K562 (cell line): ENCODE data around the gene SGMS1. TPM values are rescaled to one million over a fixed set of nuclear protein-coding genes. Genes with fewer than 3 reads are reported as not detected.
A peak's percentile ranks its signal among the peaks of the same experiment; 100 is the strongest.
"Not testable (repeated sequence)": the region's sequence is repeated elsewhere in the genome, so short reads cannot be mapped to it uniquely, and the experiment has no call there.

ENCODE experiments used
- ATAC-seq: fragments of 200-7000 bp; cut with Tn5 transposase; 3 replicates; pipeline ENCODE4 v1.9.1; 2020; ENCODE audit warnings: moderate library complexity
- BruUV-seq: library from RNA; stranded (reverse); fragments of 400-500 nt; replicated peaks from 2 replicates; lab custom pipeline; 2021; lab: Mats Ljungman, UMichigan
- CTCF ChIA-PET: fragments of 300-600 bp; formaldehyde crosslinking; extraction: SDS; loops from one replicate; lab custom pipeline; 2021; ENCODE audit warnings: low intra/inter-chr PET ratio; lab: Yijun Ruan, JAX
- POLR2A ChIA-PET: fragments of 300-600, 350-650 bp; sonication (Branson Sonifier 250); formaldehyde crosslinking; extraction: SDS; loops from one replicate; lab custom pipeline; 2021; ENCODE audit warnings: antibody characterized with exemption, inconsistent platforms; lab: Yijun Ruan, JAX
- DNase-seq, 4 experiments: peaks; one replicate each; pipeline versions ENCODE4 v3.0.0 to v3.0.0-alpha.2; 2011 to 2018; ENCODE audit warnings: low spot score in 3 of 4, mixed read lengths in 3 of 4; ENCODE audit errors: extremely low read depth in 1 of 4
- FAIRE-seq: peaks from 2 replicates; lab custom pipeline; 2011; peaks lifted over from hg19 to GRCh38; lab: Jason Lieb, UNC
- H2AFZ ChIP-seq: 2 replicates; pipeline ENCODE4 v1.6.0; 2011; ENCODE audit warnings: low read depth, low read length, control low read depth, inconsistent platforms
- H3K27ac ChIP-seq: fragments of 200-600 bp; 3 replicates; pipeline ENCODE4 v1.8.0; 2011; ENCODE audit warnings: low read depth, mild to moderate bottlenecking, control low read depth, inconsistent platforms, low read length, moderate library complexity, mixed read lengths; ENCODE audit errors: extremely low read depth
- H3K27me3 ChIP-seq, 2 experiments: fragments of 300-600 bp in 1 of 2; 2 replicates in 1 of 2; 3 replicates in 1 of 2; pipeline versions ENCODE4 v1.6.0 to v1.8.0; 2011; ENCODE audit warnings: inconsistent platforms in 2 of 2, low read length in 2 of 2, mild to moderate bottlenecking in 1 of 2, mixed read lengths in 1 of 2, moderate library complexity in 1 of 2; ENCODE audit not compliant: control insufficient read depth in 2 of 2, insufficient read depth in 2 of 2
- H3K36me3 ChIP-seq: fragments of 300-600 bp; 3 replicates; pipeline ENCODE4 v1.8.0; 2011; ENCODE audit warnings: mild to moderate bottlenecking, low read length, inconsistent platforms; ENCODE audit not compliant: control insufficient read depth, insufficient read depth
- H3K4me1 ChIP-seq, 2 experiments: fragments of 200-600 bp in 1 of 2; replicated peaks in 1 of 2; 2 replicates in 1 of 2; 3 replicates in 1 of 2; pipeline versions ENCODE4 v1.5.1 to v1.8.0; 2011; ENCODE audit warnings: inconsistent platforms in 2 of 2, low read length in 2 of 2, mild to moderate bottlenecking in 1 of 2, mixed read lengths in 1 of 2, moderate library complexity in 1 of 2; ENCODE audit not compliant: control insufficient read depth in 2 of 2, insufficient read depth in 2 of 2
- H3K4me2 ChIP-seq: 2 replicates; pipeline ENCODE4 v1.6.1; 2011; ENCODE audit warnings: low read length, control low read depth, inconsistent platforms, mixed read lengths; ENCODE audit not compliant: insufficient read depth
- H3K4me3 ChIP-seq: fragments of 200-600 bp; sonication (generic), shearing (Covaris generic); 2 replicates; pipeline ENCODE4 v1.5.1; 2016; ENCODE audit warnings: control low read depth, inconsistent platforms
- H3K79me2 ChIP-seq: fragments of 200-600 bp; 3 replicates; pipeline ENCODE4 v1.8.0; 2011; ENCODE audit warnings: low read length, inconsistent platforms; ENCODE audit not compliant: control insufficient read depth, insufficient read depth
- H3K9ac ChIP-seq, 2 experiments: 2 replicates each; pipeline versions ENCODE4 v1.6.0 to v1.6.1; 2011; ENCODE audit warnings: low read depth in 2 of 2, low read length in 2 of 2, control low read depth in 1 of 2, inconsistent platforms in 1 of 2, mild to moderate bottlenecking in 1 of 2, mixed read lengths in 1 of 2; ENCODE audit not compliant: insufficient read depth in 1 of 2
- H3K9me1 ChIP-seq: one replicate; pipeline ENCODE4 v1.6.0; 2011; ENCODE audit warnings: inconsistent platforms, mild to moderate bottlenecking, low read length, moderate library complexity; ENCODE audit not compliant: control insufficient read depth, insufficient read depth
- H3K9me3 ChIP-seq: replicated peaks from 2 replicates; pipeline ENCODE4 v1.5.1; 2011; ENCODE audit warnings: low read depth, low read length, inconsistent platforms; ENCODE audit not compliant: control insufficient read depth, insufficient read depth
- H4K20me1 ChIP-seq: replicated peaks from 2 replicates; pipeline ENCODE4 v1.6.1; 2011; ENCODE audit warnings: low read length, inconsistent platforms, mixed read lengths; ENCODE audit not compliant: control insufficient read depth, insufficient read depth
- BACH1 ChIP-seq: fragments of 200-800 bp; sonication (Bioruptor generic); IDR thresholded peaks from 2 replicates; pipeline ENCODE4 v1.6.1; 2016; ENCODE audit warnings: missing genetic modification characterization, missing compliant biosample characterization
- BCOR ChIP-seq: fragments of 450-650 bp; IDR thresholded peaks from 2 replicates; pipeline ENCODE4 v1.6.1; 2016
- FOXM1 ChIP-seq, 2 experiments: fragments of 450-650 bp in 1 of 2; sonication (generic) in 1 of 2; formaldehyde crosslinking in 1 of 2; IDR thresholded peaks; 2 replicates each; pipeline versions ENCODE4 v1.6.1 to v1.9.0; 2017 to 2022; ENCODE audit warnings: low read depth in 2 of 2, mild to moderate bottlenecking in 2 of 2, missing genetic modification reagents in 1 of 2, moderate library complexity in 1 of 2
- HDAC1 ChIP-seq, 2 experiments: fragments of 450-650 bp; IDR thresholded peaks; 2 replicates each; pipeline ENCODE4 v1.6.1; 2016 to 2017; ENCODE audit warnings: inconsistent platforms in 1 of 2, mild to moderate bottlenecking in 1 of 2, moderate library complexity in 1 of 2
- HDAC2 ChIP-seq: fragments of 450-650 bp; IDR thresholded peaks from 2 replicates; pipeline ENCODE4 v1.6.1; 2016; ENCODE audit warnings: mild to moderate bottlenecking
- HNRNPH1 ChIP-seq: fragments of 200-400 bp; formaldehyde crosslinking; optimal IDR thresholded peaks from 2 replicates; pipeline ENCODE3; 2017; ENCODE audit warnings: low read depth, mild to moderate bottlenecking, low read length, moderate library complexity
- NFIC ChIP-seq: fragments of 450-650 bp; IDR thresholded peaks from 2 replicates; pipeline ENCODE4 v1.6.1; 2017; ENCODE audit warnings: mild to moderate bottlenecking, inconsistent platforms
- RBM15 ChIP-seq: fragments of 200-400 bp; formaldehyde crosslinking; IDR thresholded peaks from 2 replicates; pipeline ENCODE4 v1.6.1; 2018; ENCODE audit warnings: mild to moderate bottlenecking, low read length, moderate library complexity; ENCODE audit not compliant: insufficient read depth
- SP2 ChIP-seq: IDR thresholded peaks from 2 replicates; pipeline ENCODE4 v1.6.1; 2011; ENCODE audit warnings: mild to moderate bottlenecking, low read depth, low read length, moderate library complexity; ENCODE audit not compliant: poor library complexity, severe bottlenecking; ENCODE audit errors: extremely low read depth
- SRSF1 ChIP-seq: fragments of 200-400 bp; formaldehyde crosslinking; IDR thresholded peaks from 2 replicates; pipeline ENCODE4 v1.6.1; 2017; ENCODE audit warnings: mild to moderate bottlenecking, low read depth, low read length, moderate library complexity
- ZNF146 ChIP-seq: IDR thresholded peaks from one replicate; pipeline ENCODE4 v1.6.1; 2018; ENCODE audit warnings: missing compliant biosample characterization; ENCODE audit not compliant: unreplicated experiment
- ZNF24 ChIP-seq: fragments of 450-650 bp; IDR thresholded peaks from 2 replicates; pipeline ENCODE4 v1.6.1; 2016
- ZNF436 ChIP-seq: fragments of 250-450, 450-650 bp; sonication (Bioruptor Pico); formaldehyde crosslinking; IDR thresholded peaks from 2 replicates; pipeline ENCODE4 v1.7.0; 2020; ENCODE audit warnings: mild to moderate bottlenecking
- ZNF639 ChIP-seq, 2 experiments: fragments of 200-800 bp in 1 of 2; sonication (Bioruptor generic) in 1 of 2; sonication (generic) in 1 of 2; formaldehyde crosslinking in 1 of 2; IDR thresholded peaks in 1 of 2; conservative IDR thresholded peaks in 1 of 2; 2 replicates each; pipeline versions ENCODE4 v1.5.0 to v1.6.1; 2016 to 2020; ENCODE audit warnings: missing compliant biosample characterization in 1 of 2, missing genetic modification characterization in 1 of 2, missing genetic modification reagents in 1 of 2
- ZNF766 ChIP-seq: fragments of 200-800 bp; sonication (Bioruptor generic); conservative IDR thresholded peaks from 2 replicates; pipeline ENCODE4 v1.6.1; 2016; ENCODE audit warnings: missing genetic modification characterization, missing compliant biosample characterization
- WGBS: fragments of 100-300 bp; shearing (Covaris generic); methylation state at CpG from one replicate; pipeline ENCODE4 v1.1.6; 2016; ENCODE audit warnings: low coverage, mixed read lengths; ENCODE audit not compliant: insufficient coverage; ENCODE audit errors: missing lambda C conversion rate; 5-methylcytosine and 5-hydroxymethylcytosine counted together
- in situ Hi-C: fragments of 300-500 bp; cut with MboI; formaldehyde crosslinking; loops from 4 replicates; pipeline ENCODE4 v1.15.0; 2018; ENCODE audit warnings: inconsistent platforms, mixed read lengths
- intact Hi-C: fragments of 100-400 bp; cut with micrococcal nuclease; formaldehyde crosslinking; loops from 2 replicates; pipeline ENCODE4 v1.14.2; 2022
- polyA plus RNA-seq, 8 experiments: library from polyadenylated mRNA; depleted of rRNA in 4 of 8; stranded (reverse) in 5 of 8; unstranded in 3 of 8; fragments of >200 nt; fragmentation: Nextera tagmentation in 2 of 8; fragmentation: Illumina TruSeq in 1 of 8; extraction: Ambion mirVana in 2 of 8; extraction: Trizol in 1 of 8; gene quantifications; 2 replicates each; pipeline versions ENCODE4 v1.2.1 to v1.2.3, GENCODE V29; 2011 to 2014; ENCODE audit warnings: inconsistent platforms in 1 of 8, missing spikeins in 1 of 8
- total RNA-seq, 7 experiments: library from RNA; depleted of rRNA in 6 of 7; stranded (reverse); fragments of >200 nt in 6 of 7; fragmentation: Illumina TruSeq in 2 of 7; extraction: Trizol in 2 of 7; gene quantifications; 2 replicates each; pipeline versions ENCODE4 v1.2.1 to v1.2.3, GENCODE V29; 2011 to 2021; ENCODE audit warnings: low replicate concordance in 1 of 7

SGMS1 gene
- total and polyA plus RNA-seq, 9 of the 15 experiments (the other 6 are each of a cell fraction or from before 2014, with no cell fraction given), result 22.6 to 232 (median 82.2) TPM

GRCh38 chr10:50546287-50546686, 77.5 kb downstream of the SGMS1 start:
- TF ChIP-seq NFIC, result peak; percentile 65
- TF ChIP-seq HDAC2, result peak; percentile 16; the same call in 1 of the 2 replicates
- TF ChIP-seq BCOR, result peak; percentile 67; the same call in 1 of the 2 replicates
- 0 out of 2 replicates have a peak, but pooled peaks have one; percentile 1 for TF ChIP-seq ZNF766 (CRISPR knock-in tag)
- peak; percentile 62 for TF ChIP-seq ZNF146 (CRISPR knock-in tag)
- H3K4me2 ChIP-seq, intact Hi-C loops, H2AFZ ChIP-seq, in situ Hi-C loops, BruUV-seq, H3K9me1 ChIP-seq, H3K36me3 ChIP-seq, DNase-seq, H3K4me3 ChIP-seq, H3K9ac ChIP-seq, CTCF ChIA-PET, H4K20me1 ChIP-seq, FAIRE-seq, ATAC-seq, H3K9me3 ChIP-seq, H3K27me3 ChIP-seq: not testable (repeated sequence)
- Histone ChIP-seq H3K79me2 (peaks cover 98% of the 10 kb centered on the region), H3K27ac (peak overlapping the region; percentile 73), H3K4me1 (peaks cover 28 to 62% of the 10 kb centered on the region in 2 experiments)
- 88% methylated on average over 1 of the region's 1 CpG for WGBS
- POLR2A ChIA-PET, result interaction anchor here (3.1 kb wide), 1 partner anchor 10 kb away, joined by 16 read pairs; no protein-coding TSS in a partner anchor

DNA sequence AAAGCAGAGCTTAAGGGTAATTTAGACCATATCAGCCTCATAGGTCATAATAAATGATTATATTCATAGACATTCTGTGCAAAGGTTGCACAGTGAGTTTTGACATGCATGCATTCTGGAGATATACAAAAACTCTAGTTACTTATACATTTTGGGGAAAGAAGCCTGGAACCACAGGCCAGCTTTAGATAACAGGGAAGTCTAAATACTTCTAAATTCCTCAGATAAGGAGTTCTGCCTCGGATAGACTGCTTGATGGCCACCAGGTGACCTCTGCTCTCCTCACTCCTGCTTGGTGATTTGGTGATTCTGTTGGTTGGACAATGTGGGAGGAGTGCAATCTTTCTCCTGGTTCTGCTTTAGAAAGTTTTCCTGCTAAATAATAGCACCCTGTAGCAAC, 77.9 kb downstream of the SGMS1 start:
- Histone ChIP-seq H3K9me1 (no peaks in the 10 kb centered on the region), H2AFZ (no peak overlapping the region), H3K4me1 (peaks cover 28 to 61% of the 10 kb centered on the region in 2 experiments), H3K4me2 (peak overlapping the region; percentile 53), H3K9ac (peak overlapping the region; percentile 15 to 57; a peak in 3 of 4 replicates), H3K27ac (peak overlapping the region; percentile 73), H3K27me3 (no peaks in the 10 kb centered on the region), H4K20me1 (0 out of 2 replicates have a peak, but pooled peaks cover 2% of the 10 kb centered on the region), H3K79me2 (peaks cover 98% of the 10 kb centered on the region), H3K36me3 (no peaks in the 10 kb centered on the region; the same call in 2 of the 3 replicates), H3K9me3 (no peaks in the 10 kb centered on the region), H3K4me3 (no peak overlapping the region)
- DNase-seq, result peak in 2 of 4 experiments; percentile 37 to 82
- intact Hi-C loops (no loop called here), in situ Hi-C loops (no loop called here)
- no TSS peak for BruUV-seq
- POLR2A ChIA-PET, result interaction anchor here (0.6 to 3.1 kb wide), 4 partner anchors 10 to 215 kb away, joined by 4 to 16 read pairs (median 5); partner anchors contain the start of gene SGMS1
- ATAC-seq, result peak; percentile 21
- 0% methylated on average over 1 of the region's 1 CpG for WGBS
- peak; percentile 82 for FAIRE-seq
- CTCF ChIA-PET, result no interaction called here
- TF ChIP-seq SP2, result no peak
- TF ChIP-seq HDAC1 (IDR thresholded peaks at IDR 0.05), result no peak
- TF ChIP-seq ZNF436 (CRISPR knock-in tag), result no peak
- TF ChIP-seq BACH1, result no peak
- no peak for TF ChIP-seq ZNF24
- TF ChIP-seq RBM15, result no peak
- TF ChIP-seq HNRNPH1, result no peak
- no peak for TF ChIP-seq SRSF1
- no peak for TF ChIP-seq ZNF639 (CRISPR knock-in tag; conservative IDR thresholded peaks at IDR 0.05 in 1 of 2, IDR thresholded peaks at IDR 0.05 in 1 of 2)
- TF ChIP-seq FOXM1 (IDR thresholded peaks at IDR 0.05; ENCODE audit: low read depth), result 0 out of 2 replicates have a peak, but pooled peaks have one; percentile 20
- no peak for TF ChIP-seq FOXM1 (CRISPR knock-in tag; IDR thresholded peaks at IDR 0.05; ENCODE audit: low read depth)
